Hepatocyte (in vitro differentiated cells): ENCODE results near the gene SHROOM1. TPM values are rescaled to one million over a fixed set of nuclear protein-coding genes. Genes with fewer than 3 reads are reported as not detected.

Experiments
- DNase-seq: peaks from one replicate; pipeline ENCODE4 v3.0.0-alpha.2; 2016; ENCODE audit warnings: low spot score
- H2AFZ ChIP-seq: fragments of 200-600 bp; sonication (generic); 2 replicates; pipeline ENCODE4 v1.6.0; 2016; ENCODE audit warnings: antibody characterized with exemption, mild to moderate bottlenecking
- H3K27ac ChIP-seq: fragments of 200-600 bp; sonication (generic); 2 replicates; pipeline ENCODE4 v1.5.1; 2016; ENCODE audit warnings: mild to moderate bottlenecking
- H3K27me3 ChIP-seq: fragments of 200-600 bp; sonication (generic); 2 replicates; pipeline ENCODE4 v1.6.1; 2016
- H3K36me3 ChIP-seq: fragments of 200-600 bp; sonication (generic); replicated peaks from 2 replicates; pipeline ENCODE4 v1.5.1; 2016; ENCODE audit warnings: low read depth; ENCODE audit not compliant: insufficient read depth
- H3K4me1 ChIP-seq: fragments of 200-600 bp; sonication (generic); 2 replicates; pipeline ENCODE4 v1.5.1; 2016; ENCODE audit warnings: mild to moderate bottlenecking, moderate library complexity; ENCODE audit not compliant: insufficient read depth
- H3K4me2 ChIP-seq: fragments of 200-600 bp; sonication (generic); 2 replicates; pipeline ENCODE4 v1.6.0; 2016
- H3K4me3 ChIP-seq: fragments of 200-600 bp; sonication (generic); 2 replicates; pipeline ENCODE4 v1.5.1; 2016; ENCODE audit warnings: mild to moderate bottlenecking
- H3K79me2 ChIP-seq: fragments of 200-600 bp; sonication (generic); 2 replicates; pipeline ENCODE4 v1.6.0; 2017; ENCODE audit warnings: mild to moderate bottlenecking
- H3K9me2 ChIP-seq: fragments of 200-600 bp; sonication (generic); replicated peaks from 2 replicates; pipeline ENCODE4 v1.6.0; 2017; ENCODE audit warnings: mild to moderate bottlenecking; ENCODE audit not compliant: insufficient read depth
- H3K9me3 ChIP-seq: fragments of 200-600 bp; sonication (generic); 2 replicates; pipeline ENCODE4 v1.5.1; 2016; ENCODE audit warnings: low read depth, mild to moderate bottlenecking
- H4K20me1 ChIP-seq: fragments of 200-600 bp; sonication (generic); 2 replicates; pipeline ENCODE4 v1.6.0; 2016; ENCODE audit warnings: mild to moderate bottlenecking; ENCODE audit not compliant: insufficient read depth, poor library complexity, severe bottlenecking
- EZH2 ChIP-seq: fragments of 200-600 bp; sonication (generic); IDR thresholded peaks from 2 replicates; pipeline ENCODE4 v1.6.1; 2016; ENCODE audit warnings: antibody characterized with exemption, mild to moderate bottlenecking, borderline replicate concordance
- EZH2phosphoT487 ChIP-seq: fragments of 200-600 bp; sonication (generic); IDR thresholded peaks from one replicate; pipeline ENCODE4 v1.6.1; 2018; ENCODE audit warnings: antibody characterized with exemption, mild to moderate bottlenecking, low read depth, moderate library complexity; ENCODE audit not compliant: unreplicated experiment, severe bottlenecking
- WGBS: methylation state at CpG from one replicate; pipeline ENCODE4 v1.1.6; 2016; ENCODE audit warnings: low lambda C conversion rate; ENCODE audit errors: missing lambda C conversion rate; 5-methylcytosine and 5-hydroxymethylcytosine counted together
- polyA plus RNA-seq: library from polyadenylated mRNA; unstranded; fragments of >200 nt; fragmentation: Nextera tagmentation; extraction: Ambion mirVana; gene quantifications from 2 replicates; pipeline ENCODE4 v1.2.1, GENCODE V29; 2016
- total RNA-seq: library from RNA; depleted of rRNA; stranded (reverse); fragments of >200 nt; gene quantifications from 2 replicates; pipeline ENCODE4 v1.2.3, GENCODE V29; 2014
- TF ChIP-seq, protein P1 (sequence below): fragments of 200-600 bp; sonication (generic); IDR thresholded peaks from 2 replicates; pipeline ENCODE4 v1.5.1; 2016; ENCODE audit warnings: antibody characterized with exemption, mild to moderate bottlenecking; ENCODE audit not compliant: poor library complexity

SHROOM1 gene
- total and polyA plus RNA-seq, 2 experiments from 2014 or later, result 10.0 to 19.2 TPM

DNA sequence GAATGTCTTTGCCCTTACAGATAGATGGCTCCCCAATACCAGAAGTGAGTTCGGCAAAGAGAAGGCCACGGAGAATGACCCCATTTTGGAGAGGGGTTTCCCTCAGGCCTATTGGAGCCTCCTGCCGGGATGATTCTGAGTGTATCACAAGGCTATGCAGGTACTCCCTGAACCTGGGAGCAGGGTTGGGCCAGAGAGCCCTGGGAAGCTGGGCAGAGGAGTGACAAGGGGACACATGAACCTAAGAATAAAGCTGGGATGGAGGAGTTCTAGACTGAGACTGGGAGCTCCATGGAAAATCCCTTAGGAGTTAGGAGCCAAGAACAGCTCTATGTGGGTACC is 43.5 kb upstream of the SHROOM1 start:
- Histone ChIP-seq H3K4me1 (peaks cover 22% of the 10 kb centered on the region), H3K9me3 (no peaks in the 10 kb centered on the region), H3K4me3 (no peak overlapping the region), H3K4me2 (peak overlapping the region; percentile 31), H3K36me3 (no peaks in the 10 kb centered on the region), H3K9me2 (no peaks in the 10 kb centered on the region), H2AFZ (no peak overlapping the region), H3K27ac (peak overlapping the region; percentile 86), H3K79me2 (no peaks in the 10 kb centered on the region), H3K27me3 (no peaks in the 10 kb centered on the region), H4K20me1 (no peaks in the 10 kb centered on the region)
- WGBS, result 99% methylated on average over 3 of the region's 3 CpGs
- no peak for DNase-seq
- TF ChIP-seq EZH2 (no peak), EZH2phosphoT487 (no peak)
- TF ChIP-seq, protein P1, sequence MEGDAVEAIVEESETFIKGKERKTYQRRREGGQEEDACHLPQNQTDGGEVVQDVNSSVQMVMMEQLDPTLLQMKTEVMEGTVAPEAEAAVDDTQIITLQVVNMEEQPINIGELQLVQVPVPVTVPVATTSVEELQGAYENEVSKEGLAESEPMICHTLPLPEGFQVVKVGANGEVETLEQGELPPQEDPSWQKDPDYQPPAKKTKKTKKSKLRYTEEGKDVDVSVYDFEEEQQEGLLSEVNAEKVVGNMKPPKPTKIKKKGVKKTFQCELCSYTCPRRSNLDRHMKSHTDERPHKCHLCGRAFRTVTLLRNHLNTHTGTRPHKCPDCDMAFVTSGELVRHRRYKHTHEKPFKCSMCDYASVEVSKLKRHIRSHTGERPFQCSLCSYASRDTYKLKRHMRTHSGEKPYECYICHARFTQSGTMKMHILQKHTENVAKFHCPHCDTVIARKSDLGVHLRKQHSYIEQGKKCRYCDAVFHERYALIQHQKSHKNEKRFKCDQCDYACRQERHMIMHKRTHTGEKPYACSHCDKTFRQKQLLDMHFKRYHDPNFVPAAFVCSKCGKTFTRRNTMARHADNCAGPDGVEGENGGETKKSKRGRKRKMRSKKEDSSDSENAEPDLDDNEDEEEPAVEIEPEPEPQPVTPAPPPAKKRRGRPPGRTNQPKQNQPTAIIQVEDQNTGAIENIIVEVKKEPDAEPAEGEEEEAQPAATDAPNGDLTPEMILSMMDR, result no peak

- Histone ChIP-seq H3K4me3 (peak within 1 kb of the TSS; percentile 14), H2AFZ (no peak within 1 kb of the TSS), H3K27me3 (no peaks in the 10 kb centered on the region), H3K4me1 (peaks cover 22% of the 10 kb centered on the region), H3K36me3 (no peaks in the 10 kb centered on the region), H3K4me2 (peak within 1 kb of the TSS; percentile 38), H3K9me3 (no peaks in the 10 kb centered on the region), H3K9me2 (no peaks in the 10 kb centered on the region), H3K27ac (peak within 1 kb of the TSS; percentile 86), H3K79me2 (peaks cover 5% of the 10 kb centered on the region), H4K20me1 (no peaks in the 10 kb centered on the region)
- TF ChIP-seq EZH2 (no peak), EZH2phosphoT487 (no peak)
- TF ChIP-seq, protein P1, result no peak
- peak; percentile 54 for DNase-seq
- WGBS, result 65% methylated on average over 6 of the region's 6 CpGs
Measured at GRCh38 chr5:132873119-132873929, 42.9 kb upstream of the SHROOM1 start, which contains the start of gene LEAP2. Gene LEAP2 (plus strand): TSS chr5:132873668. CDS start chr5:132873695, 27 bp downstream.

GRCh38 chr5:132872788-132873118 is 42.3 kb upstream of the SHROOM1 start:
- Histone ChIP-seq H3K4me1 (peaks cover 26% of the 10 kb centered on the region), H3K36me3 (no peaks in the 10 kb centered on the region), H3K79me2 (peaks cover 11% of the 10 kb centered on the region), H2AFZ (no peak overlapping the region), H3K4me2 (peak overlapping the region; percentile 38), H4K20me1 (peaks cover under 1% of the 10 kb centered on the region), H3K9me2 (no peaks in the 10 kb centered on the region), H3K27me3 (no peaks in the 10 kb centered on the region), H3K4me3 (no peak overlapping the region), H3K27ac (peak overlapping the region; percentile 85), H3K9me3 (no peaks in the 10 kb centered on the region)
- WGBS, result 94% methylated on average over 1 of the region's 1 CpG
- TF ChIP-seq EZH2phosphoT487, result no peak
- TF ChIP-seq EZH2, result no peak
- TF ChIP-seq, protein P1, result no peak
- no peak for DNase-seq
